Left lung (tissue), 10 donors: ENCODE results near the gene PRODH. TPM values are rescaled to one million over a fixed set of nuclear protein-coding genes. Genes with fewer than 3 reads are reported as not detected.
A peak's percentile ranks its signal among the peaks of the same experiment; 100 is the strongest.

ENCODE experiments used
- ATAC-seq: fragments of 200-7000 bp; cut with Tn5 transposase; one replicate; pipeline ENCODE4 v1.9.1; 2020; ENCODE audit warnings: moderate library complexity
- DNase-seq, 4 donors: peaks; one replicate each; pipeline ENCODE4 v3.0.0-alpha.2; 2013 to 2020
- H3K27ac ChIP-seq, 2 donors: fragments of 200-600 bp; sonication (generic) in 1 of 2; one replicate each; pipeline versions ENCODE4 v1.5.0 to v1.8.0; 2020 to 2021
- H3K27me3 ChIP-seq, 2 donors: fragments of 200-600 bp; sonication (generic) in 1 of 2; one replicate each; pipeline versions ENCODE4 v1.5.0 to v1.8.0; 2020 to 2021
- H3K36me3 ChIP-seq, 2 donors: fragments of 200-600 bp; sonication (generic) in 1 of 2; one replicate each; pipeline versions ENCODE4 v1.5.0 to v1.8.0; 2020 to 2021
- H3K4me1 ChIP-seq, 2 donors: fragments of 200-600 bp; one replicate each; pipeline ENCODE4 v1.8.0; 2021
- H3K4me3 ChIP-seq, 2 donors: fragments of 200-600 bp; sonication (generic) in 1 of 2; one replicate each; pipeline versions ENCODE4 v1.5.0 to v1.8.0; 2020 to 2021; ENCODE audit warnings: mild to moderate bottlenecking in 1 of 2
- H3K9me3 ChIP-seq, 2 donors: fragments of 200-600 bp; sonication (generic) in 1 of 2; one replicate each; pipeline versions ENCODE4 v1.5.0 to v1.8.0; 2020 to 2021
- CTCF ChIP-seq, 2 donors: fragments of 200-600 bp; sonication (generic) in 1 of 2; IDR thresholded peaks; one replicate each; pipeline versions ENCODE4 v1.5.0 to v1.8.0; 2021; ENCODE audit warnings: antibody characterized with exemption in 2 of 2
- intact Hi-C, 2 donors: fragments of 100-400 bp; cut with DNase I; formaldehyde crosslinking; loops; one replicate each; pipeline versions ENCODE4 v1.11.2 to v1.14.2; 2022
- polyA plus RNA-seq, 6 donors: library from polyadenylated mRNA; unstranded; fragments of 120-200 nt; gene quantifications; one replicate each; pipeline ENCODE4 v1.2.1, GENCODE V29; 2013; ENCODE audit not compliant: insufficient read length in 6 of 6
- total RNA-seq, 2 donors: library from RNA; stranded (reverse); fragmentation: NEBNext Ultra II Directional; extraction: Animal tissue kit (Norgen Biotek cat#: 25700); gene quantifications; one replicate each; pipeline ENCODE4 v1.2.1, GENCODE V29; 2021
- donor health status: DM: no; HTN: yes; CAD: no.
- donor health status: DM: no; HTN: no; CAD: no.

Gene PRODH
- total and polyA plus RNA-seq, 8 donors = 17.2 to 77.9 (median 46.5) TPM

DNA sequence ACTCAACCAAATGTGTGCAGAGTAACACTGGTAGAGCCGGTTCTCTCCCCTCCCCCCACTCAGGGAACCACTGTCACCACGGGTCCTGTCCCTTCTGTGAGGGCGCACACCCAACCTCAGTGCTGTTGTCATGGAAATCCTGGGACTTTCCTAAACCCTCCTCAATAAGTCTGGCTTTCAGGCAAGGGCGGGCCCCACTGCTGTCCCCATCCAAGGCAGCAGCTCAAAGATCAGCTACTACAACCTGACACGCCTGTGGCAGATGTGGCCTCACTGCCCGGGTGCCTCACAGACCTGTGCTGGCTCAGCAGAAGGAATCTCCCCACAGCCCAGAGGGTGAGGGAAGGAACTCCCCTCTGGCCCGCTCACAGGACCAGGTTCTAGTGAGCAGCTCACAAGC is 2.2 kb downstream of the PRODH start:
- ATAC-seq = peak; percentile 25
- no peaks in the 10 kb centered on the region for H3K4me1 ChIP-seq
- H3K36me3 ChIP-seq = no peaks in the 10 kb centered on the region
- TF ChIP-seq CTCF (IDR thresholded peaks at IDR 0.05) = no peak
- intact Hi-C loops = no loop called here
- DNase-seq = no peak
- H3K27ac ChIP-seq = no peak overlapping the region
- H3K27me3 ChIP-seq = no peaks in the 10 kb centered on the region
- no peaks in the 10 kb centered on the region for H3K9me3 ChIP-seq
- H3K4me3 ChIP-seq = no peak overlapping the region

DNA sequence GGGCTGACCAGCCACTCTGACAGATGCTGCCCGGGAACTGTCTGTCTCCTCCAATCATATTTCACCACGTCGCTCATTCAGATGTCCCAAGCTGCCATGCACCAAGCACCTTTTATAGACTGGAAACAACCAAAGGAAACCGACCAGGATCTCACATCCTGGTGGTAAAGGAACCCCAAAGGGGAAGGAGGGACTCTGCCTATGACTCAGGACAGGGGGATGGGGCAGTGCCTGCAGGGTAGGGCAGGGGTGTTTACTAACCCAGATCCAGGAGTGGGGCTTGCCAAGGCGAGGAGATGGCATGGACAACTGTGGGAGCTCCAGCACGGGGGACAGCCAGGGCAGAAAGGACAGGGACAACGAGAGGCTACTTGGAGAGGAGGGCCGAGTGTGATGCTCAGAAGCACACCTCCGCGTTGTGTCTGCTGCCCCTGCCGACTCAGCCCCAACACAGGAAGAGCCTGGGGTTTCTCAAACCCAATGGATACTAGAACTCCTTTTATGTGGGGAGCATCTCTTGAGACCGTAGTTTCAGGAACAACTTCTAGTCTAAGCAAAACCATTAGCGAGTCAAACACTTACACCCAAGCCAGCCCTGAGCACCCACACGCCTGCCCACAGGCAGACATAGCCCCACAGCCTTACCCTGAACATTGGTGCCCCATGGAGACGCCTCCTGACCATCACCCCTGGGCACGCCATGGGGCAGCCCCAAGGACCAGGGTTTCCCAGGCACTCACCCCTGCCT is 4.0 kb downstream of the PRODH start:
- Histone ChIP-seq H3K27ac (no peak overlapping the region), H3K4me3 (no peak overlapping the region), H3K27me3 (no peaks in the 10 kb centered on the region), H3K36me3 (no peaks in the 10 kb centered on the region), H3K4me1 (no peaks in the 10 kb centered on the region), H3K9me3 (no peaks in the 10 kb centered on the region)
- DNase-seq = no peak
- intact Hi-C loops = no loop called here
- no peak for ATAC-seq
- no peak for TF ChIP-seq CTCF (IDR thresholded peaks at IDR 0.05)

DNA sequence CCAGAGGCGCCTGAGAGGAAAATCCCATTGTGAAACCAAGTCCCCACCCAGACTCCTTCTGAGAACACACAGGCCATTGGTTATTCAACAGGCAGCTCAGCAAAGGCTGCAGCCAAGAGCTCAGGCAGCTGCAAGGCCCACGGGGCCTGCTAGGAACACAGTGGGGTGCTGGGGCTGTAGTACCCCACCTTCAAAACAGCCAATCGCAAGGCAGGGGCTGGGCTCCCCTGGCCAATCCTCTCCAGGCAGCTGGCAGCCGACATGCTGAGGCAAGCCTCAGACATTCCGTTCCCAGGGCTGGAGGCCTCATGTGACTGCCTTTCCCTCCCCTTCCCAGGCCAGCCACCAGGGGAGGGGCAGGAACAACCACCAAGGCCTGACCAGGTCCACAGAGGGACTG is 6.6 kb downstream of the PRODH start:
- H3K36me3 ChIP-seq = no peaks in the 10 kb centered on the region
- ATAC-seq = peak; percentile 89
- no peaks in the 10 kb centered on the region for H3K4me1 ChIP-seq
- TF ChIP-seq CTCF (IDR thresholded peaks at IDR 0.05) = no peak
- H3K27me3 ChIP-seq = no peaks in the 10 kb centered on the region
- intact Hi-C loops = no loop called here
- peak in 1 of 4 donors; percentile 12 for DNase-seq
- no peak overlapping the region for H3K4me3 ChIP-seq
- H3K27ac ChIP-seq = no peak overlapping the region
- no peaks in the 10 kb centered on the region for H3K9me3 ChIP-seq

DNA sequence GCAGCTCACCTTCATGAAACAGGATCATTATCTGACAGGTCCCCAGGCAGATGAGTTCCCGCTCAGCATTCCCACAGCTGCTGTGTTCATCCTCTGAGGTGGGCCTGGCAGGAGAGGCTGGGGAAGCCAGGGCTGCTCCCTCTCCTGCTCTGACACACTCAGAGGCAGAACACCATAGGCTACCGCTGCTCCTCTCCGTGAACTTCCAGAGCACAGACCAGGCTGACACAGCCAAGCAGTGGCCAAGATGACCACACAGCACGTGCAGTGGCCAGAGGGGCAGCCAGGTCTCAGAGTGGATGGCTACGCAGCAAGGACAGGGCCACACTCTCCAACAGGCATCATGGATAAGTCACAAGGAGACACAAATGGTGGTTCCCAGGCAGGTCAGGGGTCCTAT is 8.5 kb downstream of the PRODH start:
- Histone ChIP-seq H3K4me1 (no peaks in the 10 kb centered on the region), H3K36me3 (no peaks in the 10 kb centered on the region), H3K27ac (no peak overlapping the region), H3K9me3 (no peaks in the 10 kb centered on the region), H3K4me3 (no peak overlapping the region), H3K27me3 (no peaks in the 10 kb centered on the region)
- no peak for ATAC-seq
- intact Hi-C loops = no loop called here
- no peak for DNase-seq
- no peak for TF ChIP-seq CTCF (IDR thresholded peaks at IDR 0.05)

- H3K27me3 ChIP-seq = no peaks in the 10 kb centered on the region
- no peak overlapping the region for H3K4me3 ChIP-seq
- no peaks in the 10 kb centered on the region for H3K36me3 ChIP-seq
- ATAC-seq (no peak), DNase-seq (no peak)
- no peaks in the 10 kb centered on the region for H3K9me3 ChIP-seq
- H3K27ac ChIP-seq = no peak overlapping the region
- TF ChIP-seq CTCF (IDR thresholded peaks at IDR 0.05) = no peak
- intact Hi-C loops = no loop called here
- H3K4me1 ChIP-seq = no peaks in the 10 kb centered on the region
Observed at GRCh38 chr22:18927020-18927419, 9.1 kb downstream of the PRODH start.
